Neural cell (in vitro differentiated cells): Measurements from ENCODE around the gene DNMT3A. TPM values are rescaled to one million over a fixed set of nuclear protein-coding genes. Genes with fewer than 3 reads are reported as not detected.

Source experiments
- H2AFZ ChIP-seq: fragments of 200-600, 300-800 bp; sonication (generic), shearing (Covaris generic); 2 replicates; pipeline ENCODE4 v1.6.0; 2014; ENCODE audit warnings: low read depth, mild to moderate bottlenecking, antibody characterized with exemption, low read length, moderate library complexity
- H3F3A ChIP-seq: fragments of 200-600 bp; shearing (Covaris generic); 2 replicates; pipeline ENCODE4 v1.6.1; 2016; ENCODE audit warnings: mild to moderate bottlenecking, moderate library complexity, mixed read lengths, antibody characterized with exemption, low read length; ENCODE audit not compliant: insufficient read depth, poor library complexity, severe bottlenecking
- H3K27ac ChIP-seq: fragments of 200-600, 300-800 bp; sonication (generic), shearing (Covaris generic); 2 replicates; pipeline ENCODE4 v1.5.1; 2014; ENCODE audit warnings: mild to moderate bottlenecking, low read length, moderate library complexity
- H3K27me3 ChIP-seq: fragments of 300-800, 200-600 bp; sonication (generic), shearing (Covaris generic); 2 replicates; pipeline ENCODE4 v1.6.0; 2014; ENCODE audit warnings: mild to moderate bottlenecking, low read depth, low read length, moderate library complexity; ENCODE audit not compliant: insufficient read depth
- H3K36me3 ChIP-seq: fragments of 300-800, 200-600 bp; sonication (generic), shearing (Covaris generic); 2 replicates; pipeline ENCODE4 v1.5.1; 2014; ENCODE audit warnings: mild to moderate bottlenecking, antibody characterized with exemption, low read length, moderate library complexity; ENCODE audit not compliant: insufficient read depth
- H3K4me2 ChIP-seq: fragments of 300-800, 200-600 bp; sonication (generic), shearing (Covaris generic); 2 replicates; pipeline ENCODE4 v1.6.0; 2014; ENCODE audit warnings: mild to moderate bottlenecking, low read length
- H3K4me3 ChIP-seq: fragments of 300-800, 200-600 bp; sonication (generic), shearing (Covaris generic); 2 replicates; pipeline ENCODE4 v1.5.1; 2014; ENCODE audit warnings: mild to moderate bottlenecking, low read length, moderate library complexity
- H3K79me2 ChIP-seq: fragments of 200-600 bp; shearing (Covaris generic); replicated peaks from 2 replicates; pipeline ENCODE4 v1.6.0; 2014; ENCODE audit warnings: mild to moderate bottlenecking, low read length, moderate library complexity; ENCODE audit not compliant: insufficient read depth
- H3K9ac ChIP-seq: fragments of 300-800, 200-600 bp; sonication (generic), shearing (Covaris generic); 2 replicates; pipeline ENCODE4 v1.6.1; 2016; ENCODE audit warnings: mild to moderate bottlenecking, low read length, mixed read lengths
- H3K9me2 ChIP-seq: fragments of 200-600 bp; shearing (Covaris generic); 2 replicates; pipeline ENCODE4 v1.6.1; 2016; ENCODE audit warnings: mild to moderate bottlenecking, low read length, mixed read lengths; ENCODE audit not compliant: insufficient read depth
- H3K9me3 ChIP-seq: fragments of 200-600, 300-800 bp; sonication (generic), shearing (Covaris generic); 2 replicates; pipeline ENCODE4 v1.6.1; 2016; ENCODE audit warnings: mild to moderate bottlenecking, mixed run types, low read length, moderate library complexity, mixed read lengths
- H4K20me1 ChIP-seq: fragments of 200-600 bp; shearing (Covaris generic); 2 replicates; pipeline ENCODE4 v1.6.1; 2016; ENCODE audit warnings: mild to moderate bottlenecking, mixed run types; ENCODE audit not compliant: insufficient read depth
- EP300 ChIP-seq: fragments of 450-650 bp; conservative IDR thresholded peaks from 2 replicates; pipeline ENCODE4 v1.6.1; 2014; ENCODE audit warnings: antibody characterized with exemption, mild to moderate bottlenecking, moderate library complexity; ENCODE audit not compliant: poor library complexity, severe bottlenecking
- EZH2 ChIP-seq: fragments of 200-600, 300-800 bp; shearing (Covaris generic), sonication (generic); IDR thresholded peaks from 2 replicates; pipeline ENCODE4 v1.6.1; 2014; ENCODE audit warnings: antibody characterized with exemption, low read length, borderline replicate concordance, mild to moderate bottlenecking; ENCODE audit not compliant: insufficient read depth, poor library complexity, severe bottlenecking
- MXI1 ChIP-seq: fragments of 450-650 bp; conservative IDR thresholded peaks from 2 replicates; pipeline ENCODE4 v1.6.1; 2014; ENCODE audit warnings: antibody characterized with exemption, mild to moderate bottlenecking; ENCODE audit not compliant: poor library complexity, severe bottlenecking
- POLR2AphosphoS5 ChIP-seq: IDR thresholded peaks from 2 replicates; pipeline ENCODE4 v1.6.1; 2012
- RAD21 ChIP-seq: fragments of 450-650 bp; conservative IDR thresholded peaks from 2 replicates; pipeline ENCODE4 v1.6.1; 2014; ENCODE audit warnings: antibody characterized with exemption, mild to moderate bottlenecking, moderate library complexity
- SMC3 ChIP-seq: fragments of 450-650 bp; conservative IDR thresholded peaks from 2 replicates; pipeline ENCODE4 v1.6.1; 2014; ENCODE audit warnings: antibody characterized with exemption, mild to moderate bottlenecking, moderate library complexity; ENCODE audit not compliant: poor library complexity
- TAF1 ChIP-seq: IDR thresholded peaks from 2 replicates; pipeline ENCODE4 v1.6.1; 2012; ENCODE audit warnings: low read depth
- polyA plus RNA-seq: library from polyadenylated mRNA; depleted of rRNA; stranded (reverse); fragments of >200 nt; gene quantifications from 2 replicates; pipeline ENCODE4 v1.2.3, GENCODE V29; 2014
- TF ChIP-seq, protein P1 (sequence below): IDR thresholded peaks from 2 replicates; pipeline ENCODE4 v1.6.1; 2012; ENCODE audit warnings: borderline replicate concordance
- TF ChIP-seq, protein P2 (sequence below): fragments of 450-650 bp; IDR thresholded peaks from 2 replicates; pipeline ENCODE4 v1.5.1; 2014; ENCODE audit warnings: antibody characterized with exemption, mild to moderate bottlenecking, moderate library complexity; ENCODE audit not compliant: poor library complexity, severe bottlenecking

The DNMT3A gene
- polyA plus RNA-seq, 1 donor from 2014 or later = 33.0 TPM

DNA sequence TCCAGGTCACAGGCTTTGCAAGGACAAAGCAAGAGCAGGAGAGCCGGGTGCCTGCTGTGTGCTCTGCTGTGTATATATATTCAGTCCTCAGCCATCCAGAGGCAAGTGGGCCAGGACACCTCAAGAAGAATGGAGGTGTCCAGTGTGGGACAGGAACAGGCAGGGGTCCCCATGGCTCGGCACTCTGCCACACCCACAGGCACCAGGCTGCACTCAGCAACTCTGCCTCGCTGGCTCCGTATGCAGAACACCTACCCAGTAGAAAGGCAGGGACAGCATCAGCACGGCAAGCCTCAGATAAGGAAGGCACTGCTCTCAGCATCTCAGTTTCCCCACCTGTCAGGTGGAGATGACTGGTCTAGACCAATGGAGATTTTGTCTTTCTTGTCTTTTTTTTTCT, 57.8 kb downstream of the DNMT3A start:
- H3K27ac ChIP-seq = no peak overlapping the region
- TF ChIP-seq, protein P1, sequence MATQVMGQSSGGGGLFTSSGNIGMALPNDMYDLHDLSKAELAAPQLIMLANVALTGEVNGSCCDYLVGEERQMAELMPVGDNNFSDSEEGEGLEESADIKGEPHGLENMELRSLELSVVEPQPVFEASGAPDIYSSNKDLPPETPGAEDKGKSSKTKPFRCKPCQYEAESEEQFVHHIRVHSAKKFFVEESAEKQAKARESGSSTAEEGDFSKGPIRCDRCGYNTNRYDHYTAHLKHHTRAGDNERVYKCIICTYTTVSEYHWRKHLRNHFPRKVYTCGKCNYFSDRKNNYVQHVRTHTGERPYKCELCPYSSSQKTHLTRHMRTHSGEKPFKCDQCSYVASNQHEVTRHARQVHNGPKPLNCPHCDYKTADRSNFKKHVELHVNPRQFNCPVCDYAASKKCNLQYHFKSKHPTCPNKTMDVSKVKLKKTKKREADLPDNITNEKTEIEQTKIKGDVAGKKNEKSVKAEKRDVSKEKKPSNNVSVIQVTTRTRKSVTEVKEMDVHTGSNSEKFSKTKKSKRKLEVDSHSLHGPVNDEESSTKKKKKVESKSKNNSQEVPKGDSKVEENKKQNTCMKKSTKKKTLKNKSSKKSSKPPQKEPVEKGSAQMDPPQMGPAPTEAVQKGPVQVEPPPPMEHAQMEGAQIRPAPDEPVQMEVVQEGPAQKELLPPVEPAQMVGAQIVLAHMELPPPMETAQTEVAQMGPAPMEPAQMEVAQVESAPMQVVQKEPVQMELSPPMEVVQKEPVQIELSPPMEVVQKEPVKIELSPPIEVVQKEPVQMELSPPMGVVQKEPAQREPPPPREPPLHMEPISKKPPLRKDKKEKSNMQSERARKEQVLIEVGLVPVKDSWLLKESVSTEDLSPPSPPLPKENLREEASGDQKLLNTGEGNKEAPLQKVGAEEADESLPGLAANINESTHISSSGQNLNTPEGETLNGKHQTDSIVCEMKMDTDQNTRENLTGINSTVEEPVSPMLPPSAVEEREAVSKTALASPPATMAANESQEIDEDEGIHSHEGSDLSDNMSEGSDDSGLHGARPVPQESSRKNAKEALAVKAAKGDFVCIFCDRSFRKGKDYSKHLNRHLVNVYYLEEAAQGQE = no peak
- TF ChIP-seq, protein P2, sequence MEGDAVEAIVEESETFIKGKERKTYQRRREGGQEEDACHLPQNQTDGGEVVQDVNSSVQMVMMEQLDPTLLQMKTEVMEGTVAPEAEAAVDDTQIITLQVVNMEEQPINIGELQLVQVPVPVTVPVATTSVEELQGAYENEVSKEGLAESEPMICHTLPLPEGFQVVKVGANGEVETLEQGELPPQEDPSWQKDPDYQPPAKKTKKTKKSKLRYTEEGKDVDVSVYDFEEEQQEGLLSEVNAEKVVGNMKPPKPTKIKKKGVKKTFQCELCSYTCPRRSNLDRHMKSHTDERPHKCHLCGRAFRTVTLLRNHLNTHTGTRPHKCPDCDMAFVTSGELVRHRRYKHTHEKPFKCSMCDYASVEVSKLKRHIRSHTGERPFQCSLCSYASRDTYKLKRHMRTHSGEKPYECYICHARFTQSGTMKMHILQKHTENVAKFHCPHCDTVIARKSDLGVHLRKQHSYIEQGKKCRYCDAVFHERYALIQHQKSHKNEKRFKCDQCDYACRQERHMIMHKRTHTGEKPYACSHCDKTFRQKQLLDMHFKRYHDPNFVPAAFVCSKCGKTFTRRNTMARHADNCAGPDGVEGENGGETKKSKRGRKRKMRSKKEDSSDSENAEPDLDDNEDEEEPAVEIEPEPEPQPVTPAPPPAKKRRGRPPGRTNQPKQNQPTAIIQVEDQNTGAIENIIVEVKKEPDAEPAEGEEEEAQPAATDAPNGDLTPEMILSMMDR = no peak
- no peak for TF ChIP-seq TAF1
- TF ChIP-seq EZH2 = no peak
- no peak for TF ChIP-seq MXI1
- no peak for TF ChIP-seq SMC3
- no peak for TF ChIP-seq RAD21
- no peak for TF ChIP-seq EP300
- no peak for TF ChIP-seq POLR2AphosphoS5

DNA sequence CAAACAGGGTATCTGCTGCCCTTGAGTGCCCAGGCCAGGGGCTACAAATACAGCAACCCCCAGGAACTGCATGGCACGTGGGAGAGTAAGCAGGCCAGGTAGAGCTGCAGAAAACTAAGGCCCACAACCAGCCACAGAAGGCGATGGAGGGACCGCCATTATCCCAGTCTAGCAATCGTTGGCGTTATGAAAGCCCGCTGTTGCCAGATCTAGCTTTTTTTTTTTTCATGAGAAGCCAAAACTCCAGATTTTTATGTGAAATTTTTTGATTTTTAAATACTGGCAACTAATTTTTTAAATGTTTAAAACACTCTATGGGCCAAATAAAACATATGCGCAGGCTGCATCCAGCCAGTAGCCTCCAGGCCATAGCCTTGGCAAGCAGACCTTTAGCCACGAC, 59.8 kb downstream of the DNMT3A start:
- H3F3A ChIP-seq = no peaks in the 10 kb centered on the region
- no peaks in the 10 kb centered on the region for H4K20me1 ChIP-seq
- no peak overlapping the region for H3K9ac ChIP-seq
- no peaks in the 10 kb centered on the region for H3K9me2 ChIP-seq
- no peak overlapping the region for H2AFZ ChIP-seq
- TF ChIP-seq EZH2 (no peak), RAD21 (no peak), TAF1 (no peak), POLR2AphosphoS5 (no peak), MXI1 (no peak)
- TF ChIP-seq, protein P2 = no peak
- TF ChIP-seq, protein P1 = no peak
- H3K4me3 ChIP-seq = no peak overlapping the region
- no peaks in the 10 kb centered on the region for H3K36me3 ChIP-seq
- no peaks in the 10 kb centered on the region for H3K79me2 ChIP-seq
- H3K9me3 ChIP-seq = no peaks in the 10 kb centered on the region
- no peak overlapping the region for H3K4me2 ChIP-seq
- no peak overlapping the region for H3K27ac ChIP-seq
- H3K27me3 ChIP-seq = no peaks in the 10 kb centered on the region

More for the DNA sequence above, 57.8 kb downstream of the DNMT3A start:
- Histone ChIP-seq H3K36me3 (no peaks in the 10 kb centered on the region), H4K20me1 (no peaks in the 10 kb centered on the region), H3K9ac (no peak overlapping the region), H3K9me3 (no peaks in the 10 kb centered on the region), H3K9me2 (no peaks in the 10 kb centered on the region), H2AFZ (no peak overlapping the region), H3K4me2 (no peak overlapping the region), H3F3A (no peaks in the 10 kb centered on the region), H3K27me3 (no peaks in the 10 kb centered on the region), H3K79me2 (no peaks in the 10 kb centered on the region), H3K4me3 (no peak overlapping the region)
